SU-DHL-6 (cell line): ENCODE measurements around the gene CHCHD3.

Source experiments
- EZH2phosphoT487 ChIP-seq: fragments of 200-600 bp; sonication (generic), shearing (Covaris generic); conservative IDR thresholded peaks from 2 replicates; pipeline ENCODE4 v1.6.1; 2018; ENCODE audit warnings: mild to moderate bottlenecking, antibody characterized with exemption, low read length, moderate library complexity, mixed read lengths
- TF ChIP-seq, protein P1 (sequence below): fragments of 200-600 bp; sonication (generic); IDR thresholded peaks from one replicate; pipeline ENCODE4 v1.5.1; 2017; ENCODE audit warnings: antibody characterized with exemption, mild to moderate bottlenecking, low read length, moderate library complexity; ENCODE audit not compliant: insufficient read depth, poor library complexity, severe bottlenecking

- TF ChIP-seq, protein P1, sequence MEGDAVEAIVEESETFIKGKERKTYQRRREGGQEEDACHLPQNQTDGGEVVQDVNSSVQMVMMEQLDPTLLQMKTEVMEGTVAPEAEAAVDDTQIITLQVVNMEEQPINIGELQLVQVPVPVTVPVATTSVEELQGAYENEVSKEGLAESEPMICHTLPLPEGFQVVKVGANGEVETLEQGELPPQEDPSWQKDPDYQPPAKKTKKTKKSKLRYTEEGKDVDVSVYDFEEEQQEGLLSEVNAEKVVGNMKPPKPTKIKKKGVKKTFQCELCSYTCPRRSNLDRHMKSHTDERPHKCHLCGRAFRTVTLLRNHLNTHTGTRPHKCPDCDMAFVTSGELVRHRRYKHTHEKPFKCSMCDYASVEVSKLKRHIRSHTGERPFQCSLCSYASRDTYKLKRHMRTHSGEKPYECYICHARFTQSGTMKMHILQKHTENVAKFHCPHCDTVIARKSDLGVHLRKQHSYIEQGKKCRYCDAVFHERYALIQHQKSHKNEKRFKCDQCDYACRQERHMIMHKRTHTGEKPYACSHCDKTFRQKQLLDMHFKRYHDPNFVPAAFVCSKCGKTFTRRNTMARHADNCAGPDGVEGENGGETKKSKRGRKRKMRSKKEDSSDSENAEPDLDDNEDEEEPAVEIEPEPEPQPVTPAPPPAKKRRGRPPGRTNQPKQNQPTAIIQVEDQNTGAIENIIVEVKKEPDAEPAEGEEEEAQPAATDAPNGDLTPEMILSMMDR: no peak
- no peak for TF ChIP-seq EZH2phosphoT487
Observed at GRCh38 chr7:133108023-133108422, 26.1 kb upstream of the CHCHD3 start.
